ENCODE measurements around the gene ZIK1. TPM values are rescaled to one million over a fixed set of nuclear protein-coding genes. Genes with fewer than 3 reads are reported as not detected.

Gene ZIK1
- total RNA-seq, 1 donor from 2014 or later = 21.5 TPM

GRCh38 chr19:57557659-57558058 lies 26.3 kb upstream of the ZIK1 start:
- H3K27me3 Mint-ChIP-seq (ENCODE audit: unreplicated experiment) = peaks cover 15% of the 10 kb centered on the region
- no peak for TF ChIP-seq CTCF (IDR thresholded peaks at IDR 0.05; ENCODE audit: partially characterized antibody, unreplicated experiment)
- peaks cover 23% of the 10 kb centered on the region for H3K9me3 Mint-ChIP-seq (ENCODE audit: unreplicated experiment)
- peak overlapping the region; percentile 99 for H3K4me3 Mint-ChIP-seq (ENCODE audit: unreplicated experiment)
- H3K4me1 Mint-ChIP-seq (ENCODE audit: low read depth, unreplicated experiment) = peaks cover 9% of the 10 kb centered on the region
- peaks cover 36% of the 10 kb centered on the region for H3K36me3 Mint-ChIP-seq (ENCODE audit: unreplicated experiment)
- DNase-seq = no peak
- H3K27ac Mint-ChIP-seq (ENCODE audit: unreplicated experiment) = peak overlapping the region; percentile 41

GRCh38 chr19:57558525-57558924 lies 25.4 kb upstream of the ZIK1 start:
- no peak for DNase-seq
- Mint-ChIP-seq H3K27ac (ENCODE audit: unreplicated experiment) (peak overlapping the region; percentile 31), H3K27me3 (ENCODE audit: unreplicated experiment) (peaks cover 15% of the 10 kb centered on the region), H3K9me3 (ENCODE audit: unreplicated experiment) (peaks cover 23% of the 10 kb centered on the region), H3K4me1 (ENCODE audit: low read depth, unreplicated experiment) (peaks cover 9% of the 10 kb centered on the region), H3K36me3 (ENCODE audit: unreplicated experiment) (peaks cover 37% of the 10 kb centered on the region), H3K4me3 (ENCODE audit: unreplicated experiment) (peak overlapping the region; percentile 99)
- no peak for TF ChIP-seq CTCF (IDR thresholded peaks at IDR 0.05; ENCODE audit: partially characterized antibody, unreplicated experiment)

- Mint-ChIP-seq H3K27me3 (ENCODE audit: unreplicated experiment) (peaks cover 15% of the 10 kb centered on the region), H3K27ac (ENCODE audit: unreplicated experiment) (peak overlapping the region; percentile 64), H3K4me3 (ENCODE audit: unreplicated experiment) (peak overlapping the region; percentile 99), H3K4me1 (ENCODE audit: low read depth, unreplicated experiment) (peaks cover 9% of the 10 kb centered on the region), H3K9me3 (ENCODE audit: unreplicated experiment) (peaks cover 25% of the 10 kb centered on the region), H3K36me3 (ENCODE audit: unreplicated experiment) (peaks cover 42% of the 10 kb centered on the region)
- no peak for TF ChIP-seq CTCF (IDR thresholded peaks at IDR 0.05; ENCODE audit: partially characterized antibody, unreplicated experiment)
- peak; percentile 25 for DNase-seq
These were observed 24.9 kb upstream of the ZIK1 start for GRCh38 chr19:57559008-57559403.

- TF ChIP-seq CTCF (IDR thresholded peaks at IDR 0.05; ENCODE audit: partially characterized antibody, unreplicated experiment) = no peak
- peaks cover 42% of the 10 kb centered on the region for H3K36me3 Mint-ChIP-seq (ENCODE audit: unreplicated experiment)
- peak; percentile 95 for DNase-seq
- peaks cover 25% of the 10 kb centered on the region for H3K9me3 Mint-ChIP-seq (ENCODE audit: unreplicated experiment)
- H3K4me1 Mint-ChIP-seq (ENCODE audit: low read depth, unreplicated experiment) = peaks cover 9% of the 10 kb centered on the region
- peak within 1 kb of the TSS; percentile 99 for H3K4me3 Mint-ChIP-seq (ENCODE audit: unreplicated experiment)
- peaks cover 15% of the 10 kb centered on the region for H3K27me3 Mint-ChIP-seq (ENCODE audit: unreplicated experiment)
- peak within 1 kb of the TSS; percentile 64 for H3K27ac Mint-ChIP-seq (ENCODE audit: unreplicated experiment)
These were observed 24.4 kb upstream of the ZIK1 start, which contains the start of gene ZNF550 for GRCh38 chr19:57559404-57560025. TSS of gene ZNF550 (minus strand) at chr19:57559863. CDS start at chr19:57559682, 181 bp downstream.

GRCh38 chr19:57560049-57560491 lies 23.9 kb upstream of the ZIK1 start:
- peaks cover 9% of the 10 kb centered on the region for H3K4me1 Mint-ChIP-seq (ENCODE audit: low read depth, unreplicated experiment)
- DNase-seq = no peak
- H3K27me3 Mint-ChIP-seq (ENCODE audit: unreplicated experiment) = peaks cover 15% of the 10 kb centered on the region
- peak overlapping the region; percentile 99 for H3K4me3 Mint-ChIP-seq (ENCODE audit: unreplicated experiment)
- no peak for TF ChIP-seq CTCF (IDR thresholded peaks at IDR 0.05; ENCODE audit: partially characterized antibody, unreplicated experiment)
- no peak overlapping the region for H3K27ac Mint-ChIP-seq (ENCODE audit: unreplicated experiment)
- peaks cover 39% of the 10 kb centered on the region for H3K36me3 Mint-ChIP-seq (ENCODE audit: unreplicated experiment)
- peaks cover 27% of the 10 kb centered on the region for H3K9me3 Mint-ChIP-seq (ENCODE audit: unreplicated experiment)

Measured in glutamatergic neuron (in vitro differentiated cells).